ENCODE measurements around the gene PRKG1.
"Not testable (repeated sequence)": the region's sequence is repeated elsewhere in the genome, so short reads cannot be mapped to it uniquely, and the experiment has no call there.

DNA sequence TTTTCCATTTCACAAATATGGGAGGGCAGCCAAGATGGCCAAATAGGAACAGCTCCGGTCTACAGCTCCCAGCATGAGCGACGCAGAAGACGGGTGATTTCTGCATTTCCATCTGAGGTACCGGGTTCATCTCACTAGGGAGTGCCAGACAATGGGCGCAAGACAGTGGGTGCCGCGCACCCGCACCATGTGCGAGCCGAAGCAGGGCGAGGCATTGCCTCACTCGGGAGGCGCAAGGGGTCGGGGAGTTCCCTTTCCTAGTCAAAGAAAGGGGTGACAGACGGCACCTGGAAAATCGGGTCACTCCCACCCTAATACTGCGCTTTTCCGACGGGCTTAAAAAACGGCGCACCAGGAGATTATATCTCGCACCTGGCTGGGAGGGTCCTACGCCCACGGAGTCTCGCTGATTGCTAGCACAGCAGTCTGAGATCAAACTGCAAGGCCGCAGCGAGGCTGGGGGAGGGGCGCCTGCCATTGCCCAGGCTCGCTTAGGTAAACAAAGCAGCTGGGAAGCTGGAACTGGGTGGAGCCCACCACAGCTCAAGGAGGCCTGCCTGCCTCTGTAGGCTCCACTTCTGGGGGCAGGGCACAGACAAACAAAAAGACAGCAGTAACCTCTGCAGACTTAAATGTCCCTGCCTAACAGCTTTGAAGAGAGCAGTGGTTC, 89.2 kb downstream of the PRKG1 start:
- not testable (repeated sequence) for TF ChIP-seq EZH2 (IDR thresholded peaks at IDR 0.05; ENCODE audit: borderline replicate concordance, low read depth, low read length, severe bottlenecking); CTCF (IDR thresholded peaks at IDR 0.05; ENCODE audit: borderline replicate concordance, extremely low read depth, low read length, poor library complexity, severe bottlenecking)
